Measurements from ENCODE around the gene ELL2. TPM values are rescaled to one million over a fixed set of nuclear protein-coding genes. Genes with fewer than 3 reads are reported as not detected.
A peak's percentile ranks its signal among the peaks of the same experiment; 100 is the strongest.

Gene ELL2
- total RNA-seq, 1 donor from 2014 or later, result 118 TPM

GRCh38 chr5:95916687-95917085, 45.0 kb downstream of the ELL2 start:
- H3K79me2 ChIP-seq (ENCODE audit: insufficient read depth, low read length), result peaks cover 72% of the 10 kb centered on the region
- TF ChIP-seq, protein P1, sequence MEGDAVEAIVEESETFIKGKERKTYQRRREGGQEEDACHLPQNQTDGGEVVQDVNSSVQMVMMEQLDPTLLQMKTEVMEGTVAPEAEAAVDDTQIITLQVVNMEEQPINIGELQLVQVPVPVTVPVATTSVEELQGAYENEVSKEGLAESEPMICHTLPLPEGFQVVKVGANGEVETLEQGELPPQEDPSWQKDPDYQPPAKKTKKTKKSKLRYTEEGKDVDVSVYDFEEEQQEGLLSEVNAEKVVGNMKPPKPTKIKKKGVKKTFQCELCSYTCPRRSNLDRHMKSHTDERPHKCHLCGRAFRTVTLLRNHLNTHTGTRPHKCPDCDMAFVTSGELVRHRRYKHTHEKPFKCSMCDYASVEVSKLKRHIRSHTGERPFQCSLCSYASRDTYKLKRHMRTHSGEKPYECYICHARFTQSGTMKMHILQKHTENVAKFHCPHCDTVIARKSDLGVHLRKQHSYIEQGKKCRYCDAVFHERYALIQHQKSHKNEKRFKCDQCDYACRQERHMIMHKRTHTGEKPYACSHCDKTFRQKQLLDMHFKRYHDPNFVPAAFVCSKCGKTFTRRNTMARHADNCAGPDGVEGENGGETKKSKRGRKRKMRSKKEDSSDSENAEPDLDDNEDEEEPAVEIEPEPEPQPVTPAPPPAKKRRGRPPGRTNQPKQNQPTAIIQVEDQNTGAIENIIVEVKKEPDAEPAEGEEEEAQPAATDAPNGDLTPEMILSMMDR (IDR thresholded peaks at IDR 0.05; ENCODE audit: insufficient read depth, low read depth, low read length), result no peak
- TF ChIP-seq EZH2 (IDR thresholded peaks at IDR 0.05; ENCODE audit: insufficient read depth, low read length), result no peak
- peaks cover 16% of the 10 kb centered on the region for H3K36me3 ChIP-seq (ENCODE audit: insufficient read depth, low read length)
- H2AFZ ChIP-seq (ENCODE audit: low read depth, low read length), result no peak overlapping the region
- no peak overlapping the region for H3K4me3 Mint-ChIP-seq (ENCODE audit: unreplicated experiment)
- H4K20me1 ChIP-seq (ENCODE audit: insufficient read depth, low read length), result peaks cover 59% of the 10 kb centered on the region
- H3K27ac Mint-ChIP-seq (ENCODE audit: unreplicated experiment), result no peak overlapping the region
- H3K27me3 ChIP-seq (ENCODE audit: insufficient read depth, low read length), result no peaks in the 10 kb centered on the region
- H3K9me3 ChIP-seq (ENCODE audit: insufficient read depth, low read depth, low read length), result no peaks in the 10 kb centered on the region
- H3K4me2 ChIP-seq (ENCODE audit: low read length), result no peak overlapping the region
- peaks cover 28% of the 10 kb centered on the region for H3K4me1 Mint-ChIP-seq (ENCODE audit: low read depth, unreplicated experiment)
- H3K9ac ChIP-seq (ENCODE audit: low read length), result no peak overlapping the region
- no peaks in the 10 kb centered on the region for H3K27me3 Mint-ChIP-seq (ENCODE audit: low read depth, unreplicated experiment)
- no peaks in the 10 kb centered on the region for H3K4me1 ChIP-seq (ENCODE audit: insufficient read depth, low read length)
- no peak overlapping the region for H3K27ac ChIP-seq (ENCODE audit: low read depth, low read length)
- H3K4me3 ChIP-seq (ENCODE audit: insufficient read depth, low read depth, low read length), result no peak overlapping the region
- peaks cover 3% of the 10 kb centered on the region for H3K36me3 Mint-ChIP-seq (ENCODE audit: low read depth, unreplicated experiment)
- FAIRE-seq (no peak), DNase-seq (ENCODE audit: low read depth) (no peak)
- H3K9me3 Mint-ChIP-seq (ENCODE audit: unreplicated experiment), result no peaks in the 10 kb centered on the region

DNA sequence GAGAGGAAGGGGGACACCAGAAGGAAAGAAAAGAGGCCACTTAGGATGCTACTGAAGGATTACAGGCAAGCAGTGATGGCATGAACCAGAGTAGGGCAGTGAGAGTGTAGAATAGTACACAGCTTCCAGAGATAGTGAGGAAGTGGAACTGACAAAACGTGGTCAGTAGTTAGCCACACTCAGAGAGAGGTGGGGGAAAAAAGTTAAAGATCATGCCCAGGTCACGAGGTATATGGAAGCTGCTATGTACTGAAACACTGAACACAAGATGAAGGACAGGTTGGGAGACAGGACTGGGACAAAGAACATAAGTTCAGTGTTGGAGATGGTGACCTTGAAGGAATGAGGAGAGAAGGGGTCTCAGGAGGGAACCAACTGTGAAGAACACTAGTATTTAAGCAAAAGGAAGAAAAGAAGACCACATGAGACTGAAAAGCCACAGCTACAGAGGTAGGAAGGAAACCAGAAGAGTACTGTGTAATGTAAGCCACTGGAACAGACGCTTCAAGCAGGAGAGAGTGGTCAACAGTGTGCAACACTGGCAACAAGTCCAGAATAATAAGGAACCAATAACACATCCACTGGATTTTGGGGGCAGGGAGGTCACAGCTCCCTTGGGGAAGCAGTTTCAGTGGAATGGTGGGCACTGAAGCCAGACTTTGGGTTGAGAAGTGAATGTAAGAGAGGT, 45.5 kb downstream of the ELL2 start:
- H3K4me3 ChIP-seq (ENCODE audit: insufficient read depth, low read depth, low read length), result no peak overlapping the region
- Mint-ChIP-seq H3K9me3 (ENCODE audit: unreplicated experiment) (no peaks in the 10 kb centered on the region), H3K4me1 (ENCODE audit: low read depth, unreplicated experiment) (peaks cover 28% of the 10 kb centered on the region), H3K36me3 (ENCODE audit: low read depth, unreplicated experiment) (peaks cover 3% of the 10 kb centered on the region), H3K27me3 (ENCODE audit: low read depth, unreplicated experiment) (no peaks in the 10 kb centered on the region), H3K27ac (ENCODE audit: unreplicated experiment) (peak overlapping the region; percentile 38), H3K4me3 (ENCODE audit: unreplicated experiment) (no peak overlapping the region)
- H3K4me2 ChIP-seq (ENCODE audit: low read length), result no peak overlapping the region
- TF ChIP-seq, protein P1 (IDR thresholded peaks at IDR 0.05; ENCODE audit: insufficient read depth, low read depth, low read length), result no peak
- TF ChIP-seq EZH2 (IDR thresholded peaks at IDR 0.05; ENCODE audit: insufficient read depth, low read length), result no peak
- H2AFZ ChIP-seq (ENCODE audit: low read depth, low read length), result no peak overlapping the region
- no peaks in the 10 kb centered on the region for H3K4me1 ChIP-seq (ENCODE audit: insufficient read depth, low read length)
- H3K27me3 ChIP-seq (ENCODE audit: insufficient read depth, low read length), result no peaks in the 10 kb centered on the region
- H4K20me1 ChIP-seq (ENCODE audit: insufficient read depth, low read length), result peaks cover 58% of the 10 kb centered on the region
- peaks cover 16% of the 10 kb centered on the region for H3K36me3 ChIP-seq (ENCODE audit: insufficient read depth, low read length)
- no peaks in the 10 kb centered on the region for H3K9me3 ChIP-seq (ENCODE audit: insufficient read depth, low read depth, low read length)
- no peak for DNase-seq (ENCODE audit: low read depth)
- FAIRE-seq, result no peak
- no peak overlapping the region for H3K27ac ChIP-seq (ENCODE audit: low read depth, low read length)
- H3K79me2 ChIP-seq (ENCODE audit: insufficient read depth, low read length), result peaks cover 70% of the 10 kb centered on the region
- no peak overlapping the region for H3K9ac ChIP-seq (ENCODE audit: low read length)

DNA sequence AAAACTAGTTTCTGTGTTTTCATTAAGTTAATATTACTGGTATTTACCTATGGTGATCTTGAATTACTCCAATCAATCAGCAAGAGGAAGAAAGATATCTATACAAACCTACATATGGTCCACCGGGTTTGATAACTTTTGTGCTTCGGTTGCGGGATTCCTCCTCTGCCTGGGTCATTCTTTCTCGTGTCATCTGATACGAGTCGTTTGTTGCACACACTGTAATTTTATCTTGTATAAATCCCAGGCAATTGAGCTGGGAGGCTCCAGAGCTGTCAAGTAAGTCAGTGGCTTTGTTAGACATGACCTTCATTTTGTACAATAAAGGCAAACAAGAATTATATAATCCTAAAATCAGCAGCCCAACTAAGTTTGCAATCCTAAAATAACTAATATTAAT, 48.0 kb downstream of the ELL2 start:
- H3K36me3 ChIP-seq (ENCODE audit: insufficient read depth, low read length), result peaks cover 19% of the 10 kb centered on the region
- peaks cover 75% of the 10 kb centered on the region for H3K79me2 ChIP-seq (ENCODE audit: insufficient read depth, low read length)
- FAIRE-seq, result no peak

More for the DNA sequence above, 48.0 kb downstream of the ELL2 start:
- Histone ChIP-seq H3K9me3 (ENCODE audit: insufficient read depth, low read depth, low read length) (no peaks in the 10 kb centered on the region), H2AFZ (ENCODE audit: low read depth, low read length) (no peak overlapping the region), H3K4me2 (ENCODE audit: low read length) (no peak overlapping the region), H4K20me1 (ENCODE audit: insufficient read depth, low read length) (peaks cover 60% of the 10 kb centered on the region), H3K4me1 (ENCODE audit: insufficient read depth, low read length) (no peaks in the 10 kb centered on the region), H3K9ac (ENCODE audit: low read length) (no peak overlapping the region), H3K27ac (ENCODE audit: low read depth, low read length) (no peak overlapping the region), H3K27me3 (ENCODE audit: insufficient read depth, low read length) (no peaks in the 10 kb centered on the region), H3K4me3 (ENCODE audit: insufficient read depth, low read depth, low read length) (no peak overlapping the region)
- no peak for DNase-seq (ENCODE audit: low read depth)
- Mint-ChIP-seq H3K36me3 (ENCODE audit: low read depth, unreplicated experiment) (peaks cover 6% of the 10 kb centered on the region), H3K27ac (ENCODE audit: unreplicated experiment) (no peak overlapping the region), H3K27me3 (ENCODE audit: low read depth, unreplicated experiment) (no peaks in the 10 kb centered on the region), H3K4me3 (ENCODE audit: unreplicated experiment) (no peak overlapping the region), H3K4me1 (ENCODE audit: low read depth, unreplicated experiment) (peaks cover 36% of the 10 kb centered on the region), H3K9me3 (ENCODE audit: unreplicated experiment) (no peaks in the 10 kb centered on the region)
- no peak for TF ChIP-seq EZH2 (IDR thresholded peaks at IDR 0.05; ENCODE audit: insufficient read depth, low read length)
- TF ChIP-seq, protein P1 (IDR thresholded peaks at IDR 0.05; ENCODE audit: insufficient read depth, low read depth, low read length), result no peak

Data from astrocyte (in vitro differentiated cells and primary cell).